A673 (cell line): ENCODE measurements around the gene ADM. TPM values are rescaled to one million over a fixed set of nuclear protein-coding genes. Genes with fewer than 3 reads are reported as not detected.

Experiments used
- BruUV-seq: library from RNA; stranded (reverse); fragments of 400-500 nt; replicated peaks from 2 replicates; lab custom pipeline; 2021; lab: Mats Ljungman, UMichigan
- CTCF ChIA-PET: fragments of 300-600 bp; sonication (Branson Sonifier 250); formaldehyde crosslinking; loops from one replicate; lab custom pipeline; 2022; ENCODE audit warnings: antibody characterized with exemption; lab: Charles Lee
- POLR2A ChIA-PET: fragments of 300-600 bp; sonication (Branson Sonifier 250); formaldehyde crosslinking; loops from one replicate; lab custom pipeline; 2022; ENCODE audit warnings: antibody characterized with exemption; ENCODE audit not compliant: low non-redundant PET; lab: Charles Lee
- DNase-seq: peaks from one replicate; pipeline ENCODE4 v3.0.0-alpha.2; 2015; ENCODE audit warnings: low spot score
- H3K27ac ChIP-seq: fragments of 200-600 bp; sonication (generic); 2 replicates; pipeline ENCODE4 v1.5.1; 2016; ENCODE audit warnings: mixed run types, low read depth, mild to moderate bottlenecking, mixed read lengths, antibody characterized with exemption, low read length; ENCODE audit not compliant: poor library complexity, severe bottlenecking
- H3K27me3 ChIP-seq: fragments of 200-600 bp; sonication (generic); replicated peaks from 2 replicates; pipeline ENCODE4 v1.6.1; 2017; ENCODE audit warnings: mixed run types, low read depth, mild to moderate bottlenecking, mixed read lengths, antibody characterized with exemption, low read length; ENCODE audit not compliant: insufficient read depth, poor library complexity
- H3K36me3 ChIP-seq: fragments of 200-600 bp; sonication (generic); 2 replicates; pipeline ENCODE4 v1.6.1; 2016; ENCODE audit warnings: mixed run types, mild to moderate bottlenecking, mixed read lengths, antibody characterized with exemption, low read length; ENCODE audit not compliant: insufficient read depth, poor library complexity, severe bottlenecking
- H3K4me1 ChIP-seq: fragments of 200-600 bp; sonication (generic); 2 replicates; pipeline ENCODE4 v1.6.1; 2017; ENCODE audit warnings: mixed run types, mild to moderate bottlenecking, mixed read lengths, antibody characterized with exemption, low read length; ENCODE audit not compliant: insufficient read depth, poor library complexity, severe bottlenecking
- H3K4me3 ChIP-seq: fragments of 200-600 bp; sonication (generic); 2 replicates; pipeline ENCODE4 v1.5.1; 2016; ENCODE audit warnings: low read depth, mixed run types, mild to moderate bottlenecking, mixed read lengths, low read length; ENCODE audit not compliant: poor library complexity, severe bottlenecking
- H3K9me3 ChIP-seq: fragments of 200-600 bp; sonication (generic); 2 replicates; pipeline ENCODE4 v1.6.1; 2016; ENCODE audit warnings: mixed run types, low read depth, mild to moderate bottlenecking, mixed read lengths, antibody characterized with exemption, low read length; ENCODE audit not compliant: poor library complexity, severe bottlenecking
- CTCF ChIP-seq: fragments of 300-800, 200-600 bp; sonication (generic); conservative IDR thresholded peaks from 2 replicates; pipeline ENCODE4 v1.5.1; 2017; ENCODE audit warnings: low read depth, mild to moderate bottlenecking, antibody characterized with exemption, low read length, moderate library complexity, mixed read lengths
- EZH2 ChIP-seq: fragments of 200-600 bp; sonication (generic); IDR thresholded peaks from 2 replicates; pipeline ENCODE4 v1.6.1; 2017; ENCODE audit warnings: borderline replicate concordance, low read depth, mild to moderate bottlenecking, mixed read lengths, antibody characterized with exemption, low read length; ENCODE audit not compliant: poor library complexity, severe bottlenecking
- intact Hi-C: fragments of 100-400 bp; cut with micrococcal nuclease; formaldehyde crosslinking; loops from one replicate; pipeline ENCODE4 v1.10.0; 2022; ENCODE audit not compliant: unreplicated experiment
- total RNA-seq: library from RNA; stranded (reverse); gene quantifications from 2 replicates; pipeline ENCODE4 v1.2.3, GENCODE V29; 2021

Gene ADM
- total RNA-seq, 1 experiment from 2014 or later: 3.8 TPM

- peak overlapping the region; percentile 73 for H3K4me3 ChIP-seq
- BruUV-seq: no TSS peak
- DNase-seq: no peak
- H3K9me3 ChIP-seq: no peaks in the 10 kb centered on the region
- no peaks in the 10 kb centered on the region for H3K36me3 ChIP-seq
- CTCF ChIA-PET: interaction anchor here (0.5 to 1.0 kb wide), 3 partner anchors 17 to 694 kb away, joined by 3 read pairs; no protein-coding TSS in a partner anchor
- POLR2A ChIA-PET: no interaction called here
- no peak overlapping the region for H3K27ac ChIP-seq
- H3K4me1 ChIP-seq: peaks cover 6% of the 10 kb centered on the region
- TF ChIP-seq EZH2 (no peak), CTCF (no peak)
- intact Hi-C loops: loop anchor here (2.0 to 10.0 kb wide), 6 partner anchors 98 to 692 kb away; no protein-coding TSS in a partner anchor
- H3K27me3 ChIP-seq: no peaks in the 10 kb centered on the region
Measured at GRCh38 chr11:10307022-10307399, 2.1 kb downstream of the ADM start.

GRCh38 chr11:10307400-10308200, 2.7 kb downstream of the ADM start:
- Histone ChIP-seq H3K4me1 (peaks cover 6% of the 10 kb centered on the region), H3K27ac (peak overlapping the region; percentile 66), H3K9me3 (no peaks in the 10 kb centered on the region), H3K4me3 (peak overlapping the region; percentile 73), H3K36me3 (no peaks in the 10 kb centered on the region), H3K27me3 (no peaks in the 10 kb centered on the region)
- no TSS peak for BruUV-seq
- ChIA-PET POLR2A (interaction anchor here (0.6 kb wide), 1 partner anchor 325 kb away, joined by 3 read pairs; no protein-coding TSS in a partner anchor), CTCF (interaction anchor here (0.5 to 1.1 kb wide), 9 partner anchors 18 to 882 kb away, joined by 3 to 4 read pairs (median 3); no protein-coding TSS in a partner anchor)
- TF ChIP-seq EZH2 (no peak), CTCF (peak; percentile 99)
- intact Hi-C loops: loop anchor here (2.0 to 10.0 kb wide), 6 partner anchors 99 to 693 kb away; no protein-coding TSS in a partner anchor
- DNase-seq: peak; percentile 86

- intact Hi-C loops: loop anchor here (5.0 to 10.0 kb wide), 3 partner anchors 336 to 694 kb away; no protein-coding TSS in a partner anchor
- TF ChIP-seq CTCF: no peak
- TF ChIP-seq EZH2: no peak
- no peaks in the 10 kb centered on the region for H3K27me3 ChIP-seq
- CTCF ChIA-PET: interaction anchor here (0.6 to 1.1 kb wide), 8 partner anchors 36 to 883 kb away, joined by 3 to 4 read pairs (median 3); no protein-coding TSS in a partner anchor
- no peak for DNase-seq
- no TSS peak for BruUV-seq
- H3K27ac ChIP-seq: peak overlapping the region; percentile 66
- POLR2A ChIA-PET: interaction anchor here (0.6 kb wide), 1 partner anchor 326 kb away, joined by 3 read pairs; no protein-coding TSS in a partner anchor
- peaks cover 6% of the 10 kb centered on the region for H3K4me1 ChIP-seq
- H3K9me3 ChIP-seq: no peaks in the 10 kb centered on the region
- H3K4me3 ChIP-seq: peak overlapping the region; percentile 73
- no peaks in the 10 kb centered on the region for H3K36me3 ChIP-seq
Measured at GRCh38 chr11:10308201-10308954, 3.5 kb downstream of the ADM start.
